Superior temporal gyrus (tissue), 1 donor: ENCODE data around the gene UBE2K.
"Not testable (repeated sequence)": the region's sequence is repeated elsewhere in the genome, so short reads cannot be mapped to it uniquely, and the experiment has no call there.

Experiments
- DNase-seq: peaks from one replicate; pipeline ENCODE4 v3.0.0-alpha.2; 2016; ENCODE audit errors: extremely low spot score

UBE2K gene

DNA sequence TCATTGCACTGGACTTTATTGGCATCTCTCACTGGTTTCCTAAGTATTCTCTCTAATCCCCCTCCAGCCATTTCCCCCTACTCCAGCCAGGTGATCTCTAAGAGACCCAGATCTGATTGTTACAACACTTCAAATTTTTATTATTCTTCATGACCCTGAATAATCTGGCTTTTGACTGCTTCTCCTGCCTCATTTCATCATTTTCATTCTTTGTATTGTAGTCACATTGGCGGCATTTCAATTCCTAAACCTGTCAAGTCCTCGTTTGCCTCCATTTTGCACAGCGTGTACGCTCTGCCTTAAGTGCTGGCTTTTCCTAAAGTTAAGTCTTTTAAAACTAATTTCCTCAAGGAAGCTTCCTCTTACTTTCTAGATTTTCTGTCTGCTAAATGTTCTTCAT, 31.6 kb downstream of the UBE2K start:
- DNase-seq, result no peak

DNA sequence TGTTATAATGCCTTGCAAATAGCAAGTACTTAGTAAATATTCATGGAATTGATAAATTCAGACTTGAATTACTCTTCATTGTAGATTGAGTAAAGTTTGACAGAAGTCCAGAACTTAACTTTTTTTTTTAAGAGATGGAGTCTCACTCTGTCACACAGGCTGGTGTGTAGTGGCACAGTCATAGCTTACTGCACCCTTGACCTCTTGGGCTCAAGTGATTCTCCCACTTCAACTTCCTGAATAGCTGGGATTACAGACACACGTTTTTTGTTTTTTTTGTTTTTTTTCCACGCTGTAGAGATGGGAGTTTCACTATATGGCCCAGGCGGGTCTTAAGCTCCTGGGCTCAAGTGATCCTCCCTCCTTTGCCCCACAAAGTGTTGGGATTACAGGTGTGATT, 32.1 kb downstream of the UBE2K start:
- DNase-seq, result no peak

DNA sequence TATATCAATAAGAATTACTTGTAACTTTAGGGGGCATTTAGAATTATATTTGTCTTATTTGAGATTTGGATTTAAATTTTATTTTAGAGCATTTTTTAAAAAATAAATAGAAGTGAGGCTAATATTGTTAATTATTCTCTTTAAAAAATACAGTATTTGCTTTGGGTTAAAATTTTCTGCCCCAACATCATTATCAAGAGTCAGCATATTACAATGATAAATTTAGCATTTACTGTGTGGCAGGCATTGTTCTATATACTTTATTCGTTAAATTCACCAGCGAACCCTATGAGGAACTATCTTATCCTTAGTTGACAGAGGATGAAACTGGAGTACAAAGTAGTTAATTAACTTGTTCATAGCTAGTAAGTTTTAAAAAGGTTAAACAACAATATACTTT, 34.0 kb downstream of the UBE2K start:
- no peak for DNase-seq

DNA sequence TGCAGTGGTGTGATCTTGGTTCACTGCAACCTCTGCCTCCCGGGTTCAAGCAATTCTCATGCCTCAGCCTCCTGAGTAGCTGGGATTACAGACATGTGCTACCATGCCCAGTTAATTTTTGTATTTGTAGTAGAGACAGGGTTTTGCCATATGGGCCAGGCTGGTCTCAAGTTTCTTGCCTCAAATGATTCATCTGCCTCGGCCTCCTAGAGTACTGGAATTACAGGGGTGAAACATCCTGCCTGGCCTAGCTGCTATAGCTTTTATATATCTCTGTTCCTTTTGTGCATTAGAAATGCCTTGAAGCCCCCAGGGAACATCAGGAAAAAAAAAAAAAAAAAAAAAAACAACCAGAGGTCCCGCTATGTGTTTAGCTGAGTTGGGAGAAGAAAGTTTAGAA, 34.8 kb downstream of the UBE2K start:
- no peak for DNase-seq

DNA sequence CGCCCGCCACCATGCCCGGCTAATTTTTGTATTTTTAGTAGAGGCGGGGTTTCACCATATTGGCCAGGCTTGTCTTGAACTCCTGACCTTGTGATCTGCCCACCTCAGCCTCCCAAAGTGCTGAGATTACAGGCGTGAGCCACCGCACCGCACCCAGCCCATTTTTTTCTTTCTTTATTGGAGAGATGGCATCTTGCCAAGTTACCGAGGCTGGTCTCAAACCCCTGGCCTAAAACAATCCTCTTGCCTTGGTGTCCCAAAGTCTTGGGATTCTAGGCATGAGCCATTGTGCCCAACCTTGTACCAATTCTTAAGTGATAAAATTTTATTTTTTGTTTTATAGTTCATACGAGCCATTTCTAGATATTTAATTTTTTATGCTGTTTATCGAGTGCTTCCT, 41.7 kb downstream of the UBE2K start:
- not testable (repeated sequence) for DNase-seq

DNA sequence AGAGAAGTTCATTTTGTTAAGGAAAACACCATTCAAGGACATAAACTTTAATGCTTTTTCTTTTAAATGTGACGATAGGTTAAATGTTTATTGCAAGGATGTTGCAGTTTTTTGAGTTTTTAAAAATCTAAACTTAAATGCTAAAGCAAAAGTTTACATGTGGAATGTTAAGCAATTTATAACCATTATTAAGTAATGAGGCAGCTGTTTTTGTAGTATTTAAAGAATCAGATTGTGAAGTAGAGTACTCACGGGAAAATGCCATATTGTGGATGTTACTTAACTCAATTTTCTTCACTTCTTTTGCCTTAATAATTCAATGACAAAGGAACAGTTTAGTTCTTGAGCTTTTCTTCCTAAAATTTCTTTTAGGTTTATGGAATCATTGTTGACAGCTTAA, 43.5 kb downstream of the UBE2K start:
- no peak for DNase-seq

DNA sequence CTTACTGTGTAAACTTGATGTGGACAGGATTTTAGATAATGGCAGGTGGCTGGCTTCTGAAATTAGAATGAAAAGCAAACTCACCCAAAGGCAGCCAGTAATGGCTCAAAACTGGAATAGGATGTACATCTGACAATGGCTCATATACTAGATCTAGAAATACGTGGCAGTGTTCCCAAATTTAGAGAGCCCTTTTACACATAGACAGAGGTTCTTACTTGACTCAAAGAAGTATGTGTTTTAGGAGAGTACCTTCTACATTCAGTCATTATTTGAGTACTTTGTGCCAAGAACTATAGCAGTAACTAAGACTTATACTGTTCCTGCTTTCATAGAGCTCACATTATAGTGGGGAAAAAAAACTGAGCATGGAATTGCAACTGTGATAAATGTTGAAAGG, 48.0 kb downstream of the UBE2K start:
- DNase-seq, result no peak

DNA sequence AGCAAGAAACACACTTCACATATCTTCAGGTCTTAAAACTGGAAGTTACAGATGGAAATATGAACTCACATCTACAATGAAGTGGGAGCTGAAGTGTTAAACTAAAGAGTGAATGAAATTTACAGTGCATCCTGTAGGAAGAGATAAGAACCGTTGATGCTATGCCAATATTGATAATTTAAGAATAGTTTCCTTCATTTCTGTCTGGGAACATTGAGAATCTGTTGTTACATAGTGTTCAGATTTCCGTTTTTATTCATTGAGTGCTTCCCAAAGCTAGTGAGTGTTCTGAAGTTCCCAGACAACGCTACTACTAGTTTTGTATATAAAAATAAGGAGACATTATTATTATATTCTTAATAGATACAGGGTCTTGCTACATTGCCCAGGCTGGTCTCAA, 52.3 kb downstream of the UBE2K start:
- DNase-seq, result no peak

DNA sequence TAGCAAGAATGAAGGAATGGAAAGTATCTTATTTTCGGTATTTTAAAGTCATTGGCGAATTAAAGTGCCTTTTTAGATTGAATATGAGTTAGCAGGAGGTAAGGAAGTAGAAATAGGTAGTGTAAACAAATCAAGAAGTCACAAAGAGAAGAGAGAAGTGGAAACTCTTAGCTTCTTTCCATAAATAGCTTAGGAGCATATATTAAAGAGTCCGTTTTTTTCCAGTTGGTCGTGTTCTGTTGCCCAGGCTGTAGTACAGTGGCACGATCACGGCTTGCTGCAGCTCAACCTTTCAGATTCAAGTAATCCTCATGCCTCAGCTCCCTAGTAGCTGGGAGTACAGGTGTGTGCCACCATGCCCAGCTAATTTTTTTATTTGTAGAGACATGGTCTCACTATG, 56.4 kb downstream of the UBE2K start:
- no peak for DNase-seq

DNA sequence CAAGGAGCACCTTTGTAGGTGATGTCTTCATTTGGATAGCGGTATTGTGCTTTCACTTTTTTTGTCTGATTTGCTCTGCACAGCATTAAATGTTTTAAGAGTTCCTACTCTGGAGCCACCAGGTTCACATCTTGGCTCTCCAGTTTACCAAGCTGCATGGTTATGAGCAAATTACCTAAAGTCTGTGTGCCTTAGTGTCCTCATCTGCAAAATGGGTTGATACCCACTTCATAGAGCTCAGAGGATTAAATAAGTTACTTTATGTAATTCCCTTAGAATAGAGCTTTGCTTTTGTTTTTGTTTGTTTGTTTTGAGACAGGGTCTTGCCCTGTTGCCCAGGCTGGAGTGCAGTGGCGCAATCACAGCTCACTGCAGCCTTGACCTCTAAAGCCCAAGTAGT, 58.2 kb downstream of the UBE2K start:
- no peak for DNase-seq

DNA sequence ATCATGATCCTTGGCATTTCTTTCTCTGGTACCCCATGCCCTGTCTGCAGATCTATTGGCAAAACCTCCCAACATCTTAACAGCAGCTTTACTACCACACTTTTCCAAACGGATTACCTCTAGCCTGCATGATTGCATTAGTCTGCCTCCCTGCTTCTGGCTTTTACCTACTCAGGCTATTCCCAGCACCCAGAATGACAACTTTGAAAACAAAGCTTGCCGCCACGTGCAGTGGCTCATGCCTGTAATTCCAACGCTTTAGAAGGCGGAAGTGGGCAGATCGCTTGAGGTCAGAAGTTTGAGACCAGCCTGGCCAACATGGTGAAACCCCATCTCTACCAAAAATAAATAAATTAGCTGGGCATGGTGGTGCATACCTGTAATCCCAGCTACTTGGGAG, 60.2 kb downstream of the UBE2K start:
- no peak for DNase-seq

DNA sequence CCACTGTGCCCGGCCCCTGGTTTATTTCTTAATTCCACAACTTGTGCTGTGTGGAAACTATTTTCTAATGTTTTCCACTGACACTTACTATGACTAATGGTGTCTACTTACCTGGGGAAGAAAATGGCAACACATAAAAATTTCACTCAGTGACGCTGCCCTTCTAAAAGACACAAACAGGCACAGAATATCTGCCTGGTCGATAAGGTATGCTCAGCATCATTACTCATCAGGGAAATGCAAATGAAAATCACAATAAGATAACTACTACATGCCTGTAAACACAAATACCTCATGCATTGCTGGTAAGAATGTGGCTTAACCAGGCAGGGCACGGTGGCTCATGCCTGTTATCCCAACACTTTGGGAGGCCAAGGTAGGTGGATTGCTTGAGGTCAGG, 61.6 kb downstream of the UBE2K start:
- DNase-seq, result no peak

DNA sequence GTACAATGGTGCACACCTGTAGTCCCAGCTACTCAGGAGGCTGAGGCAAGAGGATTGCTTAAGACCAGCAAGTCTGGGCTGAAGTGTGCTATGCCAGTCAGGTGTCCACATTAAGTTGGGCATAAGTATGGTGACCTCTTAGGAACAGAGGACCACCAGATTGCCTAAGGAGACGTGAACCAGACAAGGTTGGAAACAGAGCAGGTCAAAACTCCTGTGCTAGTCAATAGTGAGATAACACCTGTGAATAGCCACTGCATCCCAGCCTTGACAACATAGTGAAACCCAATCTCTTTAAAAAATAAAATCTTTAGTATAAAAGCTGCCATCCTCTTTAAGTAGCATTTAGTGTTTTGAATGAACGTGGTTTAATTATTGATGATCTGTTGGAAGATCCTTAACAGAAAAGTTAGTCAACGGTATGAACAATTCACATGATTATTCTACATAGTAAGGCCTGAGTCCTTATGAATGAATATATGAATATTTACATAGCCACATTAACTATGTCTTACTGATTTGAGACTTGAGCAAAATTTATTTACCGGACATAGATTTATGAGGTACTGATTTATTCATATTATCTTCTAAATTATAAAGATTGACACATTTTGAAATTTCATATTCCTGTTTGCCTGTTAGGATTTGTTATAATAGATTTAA, 63.2 kb downstream of the UBE2K start:
- DNase-seq, result no peak

DNA sequence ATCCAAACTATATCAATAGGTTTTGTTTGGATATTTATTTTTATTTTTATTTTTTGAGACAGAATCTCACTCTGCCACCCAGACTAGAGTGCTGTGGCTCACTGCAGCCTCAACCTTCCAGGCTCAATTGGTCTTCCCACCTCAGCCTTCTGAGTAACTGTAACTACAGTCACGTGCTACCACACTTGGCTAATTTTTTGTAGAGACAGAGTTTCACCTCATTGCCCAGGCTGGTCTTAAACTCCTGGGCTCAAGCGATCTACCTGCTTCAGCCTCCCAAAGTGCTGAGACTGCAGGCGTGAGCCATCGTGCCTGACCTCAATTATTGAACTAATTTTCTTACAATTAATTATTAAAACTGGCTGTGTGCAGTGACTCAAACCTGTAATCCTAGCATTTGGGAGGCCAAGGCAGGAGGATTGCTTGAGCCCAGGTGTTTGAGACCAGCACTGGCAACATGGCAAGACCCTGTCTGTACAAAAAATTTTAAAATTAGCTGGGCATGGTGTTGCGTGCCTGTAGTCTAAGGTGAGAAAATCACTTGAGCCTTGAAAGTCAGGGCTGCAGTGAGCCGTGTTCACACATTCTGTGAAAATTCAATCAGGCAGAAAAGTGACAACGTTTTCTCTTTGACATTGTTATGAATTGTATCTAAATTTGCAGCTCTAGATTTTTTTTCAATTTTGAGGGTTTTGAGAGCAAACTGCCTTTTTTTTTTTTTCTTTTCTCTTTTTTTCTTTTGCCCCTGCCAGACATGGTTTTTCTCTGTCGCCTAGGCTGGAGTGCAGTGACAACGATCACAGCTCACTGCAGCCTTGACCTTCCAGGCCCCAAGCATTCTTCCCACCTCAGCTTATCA, 66.0 kb downstream of the UBE2K start:
- DNase-seq, result no peak

DNA sequence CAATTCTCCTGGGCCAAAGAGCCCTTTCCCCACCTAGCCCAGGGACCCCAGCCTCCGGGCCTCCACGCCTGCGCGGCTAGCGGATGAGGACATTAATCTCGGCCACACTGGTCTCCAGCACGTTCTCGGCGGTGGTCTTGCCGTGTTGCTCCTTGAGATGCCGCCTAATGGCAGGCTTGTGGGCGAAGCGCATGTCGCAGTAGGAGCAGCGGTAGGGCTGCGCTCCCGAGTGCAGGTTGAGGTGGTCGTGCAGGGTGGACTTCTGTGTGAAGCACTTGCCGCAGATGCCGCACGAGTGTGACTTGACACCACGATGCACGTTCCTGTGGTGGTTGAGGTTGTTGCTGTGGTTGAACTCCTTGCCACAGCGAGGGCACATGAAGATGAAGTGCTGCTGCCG, 72.1 kb downstream of the UBE2K start:
- no peak for DNase-seq

DNA sequence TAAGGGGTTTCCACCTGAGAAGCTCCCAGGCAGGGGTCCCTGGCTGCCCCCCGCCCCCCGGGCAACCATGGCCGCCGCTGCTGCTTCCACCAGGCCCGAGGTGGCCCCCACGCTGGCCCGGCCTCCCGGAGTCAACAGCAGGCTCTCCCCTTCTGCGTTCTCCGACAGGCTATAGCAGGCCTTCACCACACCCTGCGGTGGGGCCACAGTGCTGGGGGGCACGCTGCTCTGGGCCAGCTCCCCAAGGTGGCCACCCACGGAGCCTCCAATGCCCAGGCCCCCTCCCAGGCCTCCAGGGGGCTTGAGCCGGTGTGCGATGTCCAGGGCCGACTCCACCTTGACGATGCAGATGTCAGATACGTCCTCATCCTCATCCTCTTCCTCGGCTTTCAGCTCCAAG, 72.5 kb downstream of the UBE2K start:
- no peak for DNase-seq

DNA sequence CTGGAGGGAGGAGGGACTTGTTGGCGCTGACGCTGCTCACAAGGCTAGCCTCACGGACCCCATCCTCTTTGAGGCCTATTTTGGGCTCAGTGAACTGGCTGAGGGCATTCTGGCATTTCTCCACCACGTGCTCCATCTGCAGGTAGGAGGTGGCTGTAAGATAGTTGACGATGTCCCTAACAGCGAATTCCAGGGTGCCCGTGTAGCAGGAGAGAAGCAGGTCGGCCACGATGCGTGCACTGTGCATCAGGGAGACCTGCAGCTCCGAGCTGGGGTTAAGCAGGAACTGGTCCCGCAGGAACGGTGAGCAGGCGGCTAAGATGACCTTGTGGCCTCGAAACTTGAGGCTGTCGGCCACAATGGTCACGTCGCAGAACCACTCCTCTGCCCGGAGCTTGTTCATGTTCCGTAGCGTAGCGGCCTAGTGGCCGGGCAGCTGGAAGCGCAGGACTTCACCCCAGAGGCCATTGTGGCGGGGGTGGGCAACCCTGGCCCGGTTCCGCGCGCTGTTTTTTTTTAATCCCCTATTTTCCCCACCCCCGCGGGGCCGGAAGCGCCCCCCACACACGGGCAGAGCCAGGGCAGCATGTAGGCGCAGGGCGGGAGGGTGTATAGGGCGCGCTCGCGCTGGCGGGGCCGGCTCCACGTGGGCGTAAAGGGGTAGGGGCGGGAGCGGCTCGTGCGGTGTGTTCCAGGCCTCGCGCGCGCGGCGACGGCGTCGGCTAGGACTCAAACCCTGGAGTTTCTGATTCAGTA, 73.2 kb downstream of the UBE2K start:
- DNase-seq, result no peak

DNA sequence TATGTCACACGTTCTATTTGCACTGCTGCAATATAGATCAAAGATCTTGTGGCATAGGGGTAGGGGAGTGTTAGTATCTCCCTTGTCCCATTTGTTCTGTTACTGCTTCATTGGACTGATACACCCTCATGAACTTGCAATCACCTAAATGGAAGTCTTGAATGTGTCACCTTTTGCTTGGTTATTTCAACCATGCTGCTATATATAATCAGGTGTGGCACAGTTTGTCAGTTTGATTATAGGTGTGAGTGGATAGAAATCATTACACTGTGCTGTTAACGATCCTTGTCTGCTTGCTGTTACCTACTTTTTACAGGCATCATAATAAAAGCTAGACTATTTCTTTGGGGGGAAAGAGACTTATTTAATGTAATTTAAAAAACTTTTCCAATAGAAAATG, 84.1 kb downstream of the UBE2K start:
- DNase-seq, result not testable (repeated sequence)

DNA sequence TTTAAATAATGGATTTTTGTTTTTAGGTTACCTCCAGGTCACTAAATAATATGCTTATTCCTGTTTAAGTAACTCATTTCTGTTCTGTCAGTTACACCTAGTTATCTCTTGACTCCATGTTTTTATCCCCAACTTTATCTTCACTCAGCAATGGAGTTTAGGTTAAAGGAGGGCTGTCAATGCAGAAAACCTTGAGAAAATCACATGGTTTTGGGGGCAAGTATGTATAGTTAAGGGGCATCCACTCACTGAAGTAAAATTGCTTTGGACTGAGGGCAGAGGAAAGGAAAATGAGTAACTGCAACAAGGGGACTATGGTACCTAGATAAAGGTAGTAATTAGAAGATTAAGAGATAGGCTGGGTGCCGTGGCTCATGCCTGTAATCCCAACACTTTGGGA, 87.1 kb downstream of the UBE2K start:
- DNase-seq, result no peak

DNA sequence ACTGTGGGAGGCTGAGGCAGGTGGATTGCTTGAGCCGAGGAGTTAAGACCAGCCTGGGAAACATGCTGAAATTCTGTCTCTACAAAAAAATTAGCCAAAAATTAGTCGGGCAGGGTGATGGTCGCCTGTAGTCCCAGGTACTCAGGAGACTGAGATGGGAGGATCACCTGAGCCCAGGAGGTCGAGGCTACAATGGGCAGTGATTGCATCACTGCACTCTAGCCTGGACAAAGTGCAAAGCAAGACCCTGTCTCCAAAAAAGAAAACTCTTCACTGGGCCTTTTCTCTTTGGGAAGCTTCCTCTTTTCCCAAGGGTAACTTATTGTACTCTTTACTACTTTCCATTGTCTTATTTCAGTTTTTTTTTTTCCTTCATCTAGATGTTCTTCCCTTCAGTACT, 88.9 kb downstream of the UBE2K start:
- no peak for DNase-seq

DNA sequence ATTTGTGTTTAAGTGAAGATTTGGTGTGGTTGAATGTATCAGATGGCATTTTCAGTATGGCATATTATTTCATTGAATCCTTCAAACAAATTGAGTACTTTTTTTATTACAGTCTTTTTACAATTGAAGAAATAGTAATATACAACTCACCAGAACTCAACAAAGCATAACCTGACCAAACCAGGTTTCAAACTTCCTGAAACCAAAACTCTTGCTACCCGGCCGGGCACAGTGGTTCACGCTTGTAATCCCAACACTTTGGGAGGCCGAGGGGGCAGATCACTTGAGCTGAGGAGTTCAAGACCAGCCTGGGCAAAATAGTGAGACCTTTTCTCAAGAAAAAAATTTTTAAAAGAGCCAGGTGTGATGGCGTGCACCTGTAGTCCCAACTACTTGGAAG, 94.2 kb downstream of the UBE2K start:
- no peak for DNase-seq

DNA sequence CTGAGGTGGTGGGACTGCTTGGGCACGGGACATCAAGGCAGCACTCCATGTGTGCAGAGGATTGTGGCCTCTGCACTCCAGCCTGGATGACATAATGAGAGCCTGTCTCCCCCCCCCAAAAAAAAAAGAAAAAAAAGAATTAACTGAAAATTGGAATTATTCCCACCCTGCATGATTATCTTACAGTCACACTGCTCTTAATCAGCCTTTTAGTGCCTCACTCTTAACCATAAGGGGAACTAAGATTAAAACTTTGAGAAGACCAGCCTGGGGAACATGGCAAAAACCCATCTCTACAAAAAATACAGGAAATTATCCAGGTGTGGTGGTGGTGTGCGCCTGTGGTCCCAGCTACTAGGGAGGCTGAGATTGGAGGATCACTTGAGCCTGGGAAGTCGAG, 94.6 kb downstream of the UBE2K start:
- DNase-seq, result no peak

DNA sequence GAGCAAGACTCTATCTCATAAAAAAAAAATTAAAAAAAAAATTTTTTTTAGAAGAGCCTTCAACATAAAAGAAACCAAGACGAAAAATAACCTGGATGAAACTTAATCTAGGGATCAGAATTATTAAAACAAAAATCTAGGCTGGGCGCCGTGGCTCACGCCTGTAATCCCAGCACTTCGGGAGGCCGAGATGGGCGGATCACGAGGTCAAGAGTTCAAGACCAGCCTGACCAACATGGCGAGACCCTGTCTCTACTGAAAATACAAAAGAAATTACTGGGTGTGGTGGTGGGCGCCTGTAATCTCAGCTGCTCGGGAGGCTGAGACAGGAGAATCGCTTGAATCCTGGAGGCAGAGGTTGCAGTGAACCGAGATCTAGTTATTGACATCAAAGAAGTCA, 95.0 kb downstream of the UBE2K start:
- not testable (repeated sequence) for DNase-seq
